GM18907 (cell line): ENCODE data around the gene FIG4.
A peak's percentile ranks its signal among the peaks of the same experiment; 100 is the strongest.
"Not testable (repeated sequence)": the region's sequence is repeated elsewhere in the genome, so short reads cannot be mapped to it uniquely, and the experiment has no call there.

ENCODE experiments used
- ATAC-seq: cut with Tn5 transposase; IDR thresholded peaks from one replicate; pipeline ENCODE4 v1.9.1; 2021; ENCODE audit warnings: mild to moderate bottlenecking, moderate library complexity; ENCODE audit not compliant: unreplicated experiment

FIG4 gene

DNA sequence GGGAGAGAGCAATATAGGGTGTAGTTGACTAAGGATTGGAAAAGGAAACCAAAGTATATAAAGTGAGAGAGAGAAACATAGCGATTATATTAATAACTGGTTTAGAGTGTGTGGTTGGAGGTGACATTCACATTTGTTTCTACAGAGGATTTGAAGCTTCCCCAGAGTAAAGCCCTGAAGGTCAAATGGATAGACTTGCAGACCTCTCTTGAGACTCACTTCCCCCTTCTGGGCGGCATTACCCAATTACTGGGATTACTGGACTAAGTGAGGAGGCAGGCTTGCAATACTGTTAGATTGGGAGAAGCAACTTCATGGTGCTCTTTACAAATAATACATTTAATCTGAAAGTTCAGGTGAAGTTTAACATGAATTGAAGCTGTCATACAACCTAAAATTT lies 10.7 kb downstream of the FIG4 start:
- no peak for ATAC-seq

DNA sequence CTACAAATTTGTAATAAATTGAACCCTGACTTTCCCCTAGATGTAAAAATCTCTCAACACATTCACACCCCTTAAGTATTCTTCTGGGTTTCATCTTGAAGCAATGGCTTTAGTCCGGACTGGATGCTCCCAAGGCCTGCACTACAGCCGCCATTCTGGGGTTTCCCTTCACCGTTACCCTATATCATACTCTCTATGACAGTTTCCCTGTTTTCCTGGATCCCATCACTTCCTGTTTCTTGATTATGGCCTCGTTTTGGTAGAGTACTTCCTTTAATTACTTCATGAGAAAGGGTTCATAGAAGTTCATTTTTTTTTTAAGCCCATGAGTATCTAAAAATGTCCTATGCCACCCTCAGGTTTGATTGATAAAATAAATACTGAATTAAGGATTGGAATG lies 11.7 kb downstream of the FIG4 start:
- ATAC-seq: no peak

DNA sequence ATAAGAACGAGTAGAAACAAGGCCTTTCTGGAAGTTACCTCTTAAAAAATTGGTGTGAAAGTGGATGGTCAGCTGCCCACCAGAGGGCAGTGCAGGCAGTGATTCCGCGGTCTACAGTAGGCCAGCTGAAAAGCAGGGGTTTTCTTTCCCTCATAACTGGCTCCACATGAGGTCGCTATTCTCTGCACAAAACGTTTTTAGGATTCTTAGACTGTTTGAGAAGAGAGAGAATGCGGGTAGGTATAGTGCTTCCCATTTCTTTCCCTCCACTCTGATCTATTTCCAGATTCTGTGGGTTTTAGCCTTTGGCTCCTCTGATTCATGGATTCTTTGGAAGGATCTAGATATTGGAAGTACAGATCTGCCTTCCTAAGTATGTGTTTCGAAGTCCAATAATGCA lies 14.2 kb downstream of the FIG4 start:
- ATAC-seq: peak; percentile 87

DNA sequence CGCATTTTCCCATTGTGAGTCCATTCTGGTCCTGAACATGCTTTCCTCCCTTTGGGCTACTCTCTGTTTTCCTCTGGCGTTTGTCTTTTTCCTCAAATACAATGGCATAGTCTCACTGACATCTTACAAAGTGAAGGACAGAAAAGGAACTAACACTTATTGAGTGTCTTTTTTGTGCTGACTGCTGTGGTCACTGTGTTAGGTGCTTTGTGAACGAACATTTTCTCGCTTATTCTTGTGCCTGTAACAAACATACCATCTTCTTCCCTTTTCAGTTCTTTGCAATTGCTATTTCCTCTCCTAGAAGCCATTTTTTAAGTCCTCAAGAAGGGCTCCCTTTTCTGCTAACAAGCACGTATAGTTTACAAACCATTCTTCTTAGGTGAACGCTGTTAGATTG lies 15.4 kb downstream of the FIG4 start:
- no peak for ATAC-seq

DNA sequence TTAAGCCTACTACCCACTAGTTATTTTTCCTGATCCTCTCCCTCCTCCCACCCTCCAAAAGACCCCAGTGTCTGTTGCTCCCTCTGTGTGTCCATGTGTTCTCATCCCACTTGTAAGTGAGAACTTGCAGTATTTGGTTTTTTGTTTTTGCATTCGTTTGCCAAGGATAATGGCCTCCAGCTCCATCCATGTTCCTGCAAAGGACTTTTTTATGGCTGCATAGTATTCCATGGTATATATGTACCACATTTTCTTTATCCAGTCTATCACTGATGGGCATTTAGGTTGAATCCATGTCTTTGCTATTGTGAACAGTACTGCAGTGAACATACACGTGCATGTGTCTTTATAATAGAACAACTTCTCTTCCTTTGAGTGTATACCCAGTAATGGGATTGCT lies 17.0 kb downstream of the FIG4 start:
- ATAC-seq: not testable (repeated sequence)

DNA sequence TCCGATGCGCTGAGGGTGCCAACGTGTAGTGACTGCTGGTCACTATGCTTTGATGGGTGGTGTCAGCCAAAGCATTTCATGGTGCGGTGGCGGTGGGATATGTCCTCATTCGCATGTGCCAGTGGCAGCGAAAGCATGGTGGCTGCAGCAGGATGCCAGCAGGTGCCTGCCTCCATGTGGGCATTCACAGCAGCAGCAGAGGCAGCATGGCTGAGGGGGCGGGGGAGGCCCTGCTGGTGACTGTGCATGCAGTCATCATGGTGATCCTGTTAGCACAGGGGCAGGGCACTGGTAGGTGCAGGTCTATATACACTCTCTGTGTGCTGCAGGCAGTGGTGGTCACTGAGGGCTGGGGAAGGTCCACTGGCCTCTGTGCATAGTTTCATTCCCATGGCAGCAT lies 22.0 kb downstream of the FIG4 start:
- ATAC-seq: no peak

DNA sequence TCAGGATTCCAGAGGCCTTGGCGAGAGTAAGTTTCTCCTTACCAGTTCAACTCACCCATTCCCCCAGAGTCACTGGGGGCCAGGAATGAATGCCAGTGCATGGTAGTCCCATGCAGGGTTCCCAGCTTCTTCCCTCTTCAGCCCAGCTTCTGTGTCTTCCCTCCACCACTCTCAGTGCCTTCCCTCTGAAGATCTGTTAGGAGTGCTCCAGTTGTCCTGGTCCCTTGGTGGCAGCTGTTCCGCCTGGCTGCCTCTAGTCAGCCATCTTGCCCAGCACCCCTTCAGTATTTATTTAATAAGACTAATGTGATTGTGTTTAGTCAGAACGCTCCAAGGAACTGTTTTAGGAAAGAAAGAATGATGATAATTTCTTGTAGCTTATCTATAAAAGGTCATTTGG lies 23.1 kb downstream of the FIG4 start:
- ATAC-seq: no peak

DNA sequence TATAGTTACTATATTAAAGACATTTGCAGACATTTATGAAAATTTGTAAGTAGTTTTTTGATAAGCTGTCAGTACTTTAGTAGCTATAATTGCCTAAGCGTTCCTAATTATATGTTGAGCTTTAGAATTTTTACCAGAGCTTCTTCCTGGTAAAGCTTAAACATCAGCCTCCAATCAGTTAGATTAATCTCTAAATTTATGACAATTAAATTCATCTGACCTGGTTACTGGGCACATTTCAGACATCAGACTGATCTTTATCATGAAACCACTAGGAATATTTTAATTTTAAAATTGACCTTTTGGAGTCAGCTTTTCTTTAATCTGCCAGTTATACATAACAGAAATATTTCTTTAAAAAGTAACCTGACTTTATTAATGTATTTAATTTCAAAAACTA lies 23.5 kb downstream of the FIG4 start:
- no peak for ATAC-seq

DNA sequence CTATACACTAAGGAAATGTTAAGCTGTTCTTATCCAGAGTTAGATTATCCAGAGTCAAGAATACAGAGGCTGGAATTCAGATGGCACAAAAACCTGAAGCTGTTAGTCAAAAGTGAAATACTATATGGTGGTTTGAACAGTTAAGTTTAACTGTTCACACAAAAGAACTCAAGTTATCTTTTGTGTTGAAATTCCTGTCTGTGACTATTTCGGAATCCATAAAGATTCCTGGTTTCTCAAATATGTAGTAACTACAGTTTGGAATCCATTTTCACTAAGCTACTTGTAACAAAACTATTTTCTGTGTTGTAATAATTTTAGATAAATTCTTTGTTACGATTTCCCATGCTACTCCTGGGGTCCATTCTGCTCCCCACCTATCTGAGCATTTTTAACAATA lies 24.5 kb downstream of the FIG4 start:
- ATAC-seq: no peak

DNA sequence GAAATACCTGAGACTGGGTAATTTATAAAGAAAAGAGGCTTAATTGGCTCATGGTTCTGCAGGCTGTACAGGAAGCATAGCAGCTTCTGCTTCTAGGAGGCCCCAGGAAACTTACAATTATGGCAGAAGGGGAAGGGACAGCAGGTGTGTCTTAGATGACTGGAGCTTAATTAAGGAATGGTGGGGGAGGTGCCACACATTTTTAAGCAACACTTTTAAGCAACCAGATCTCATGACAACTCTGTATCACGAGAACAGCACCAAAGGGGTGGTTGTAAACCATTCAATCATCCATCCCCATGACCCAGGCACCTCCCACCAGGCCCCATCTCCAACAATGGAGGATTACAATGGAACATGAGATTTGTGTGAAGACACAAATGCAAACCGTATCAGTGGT lies 26.9 kb downstream of the FIG4 start:
- no peak for ATAC-seq

DNA sequence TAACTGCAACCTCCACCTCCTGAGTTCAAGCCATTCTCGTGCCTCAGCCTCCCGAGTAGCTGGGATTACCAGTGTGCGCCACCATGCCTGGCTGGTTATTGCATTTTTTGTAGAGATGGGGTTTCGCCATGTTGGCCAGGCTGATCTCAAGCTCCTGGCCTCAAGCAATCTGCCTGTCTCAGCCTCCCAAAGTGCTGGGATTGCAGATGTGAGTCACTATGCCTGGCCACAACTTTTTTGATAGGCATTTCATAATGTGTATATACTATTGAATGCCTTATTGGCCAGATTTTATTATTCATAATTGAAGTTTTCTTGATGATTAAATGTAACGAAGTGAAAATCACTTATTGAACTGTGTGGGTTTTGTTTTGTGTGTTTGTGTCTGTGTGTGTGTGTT lies 27.9 kb downstream of the FIG4 start:
- no peak for ATAC-seq

DNA sequence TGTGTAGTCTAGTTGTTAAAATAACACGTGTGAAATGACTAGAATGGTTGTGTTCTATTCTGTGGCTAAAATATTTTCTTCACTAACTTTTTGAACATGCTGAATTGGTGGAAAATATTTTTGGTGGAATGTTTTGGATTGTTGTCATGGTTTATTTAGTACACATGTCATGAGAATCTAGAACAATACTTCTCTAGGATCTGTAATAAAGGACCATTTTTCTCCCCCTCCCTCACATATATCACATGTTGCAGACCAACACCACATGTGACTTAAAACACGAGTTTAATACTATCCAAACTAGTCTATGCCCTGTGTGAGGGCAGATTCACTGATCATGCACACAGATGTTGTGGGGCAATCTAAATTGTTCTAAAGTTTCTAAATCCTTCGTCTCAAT lies 29.2 kb downstream of the FIG4 start:
- ATAC-seq: no peak

DNA sequence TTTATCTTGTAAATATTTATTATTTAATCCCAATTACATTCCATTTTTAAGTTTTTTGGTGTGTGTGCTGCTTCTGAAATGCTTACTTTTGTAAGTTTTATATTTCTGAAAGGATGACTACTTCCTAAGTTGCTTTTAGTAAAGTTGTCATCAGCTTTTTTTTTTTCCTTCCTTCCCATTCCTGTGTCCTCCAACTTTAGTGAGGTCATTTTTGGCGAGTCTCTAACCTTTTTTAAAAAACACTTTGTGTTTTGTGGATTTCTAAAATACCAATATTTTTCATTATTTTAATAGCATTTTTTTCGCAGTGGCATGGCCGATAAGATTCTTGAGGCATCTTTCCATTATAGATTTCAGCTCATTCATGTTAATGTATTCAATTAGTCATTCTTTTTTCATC lies 30.9 kb downstream of the FIG4 start:
- ATAC-seq: no peak

DNA sequence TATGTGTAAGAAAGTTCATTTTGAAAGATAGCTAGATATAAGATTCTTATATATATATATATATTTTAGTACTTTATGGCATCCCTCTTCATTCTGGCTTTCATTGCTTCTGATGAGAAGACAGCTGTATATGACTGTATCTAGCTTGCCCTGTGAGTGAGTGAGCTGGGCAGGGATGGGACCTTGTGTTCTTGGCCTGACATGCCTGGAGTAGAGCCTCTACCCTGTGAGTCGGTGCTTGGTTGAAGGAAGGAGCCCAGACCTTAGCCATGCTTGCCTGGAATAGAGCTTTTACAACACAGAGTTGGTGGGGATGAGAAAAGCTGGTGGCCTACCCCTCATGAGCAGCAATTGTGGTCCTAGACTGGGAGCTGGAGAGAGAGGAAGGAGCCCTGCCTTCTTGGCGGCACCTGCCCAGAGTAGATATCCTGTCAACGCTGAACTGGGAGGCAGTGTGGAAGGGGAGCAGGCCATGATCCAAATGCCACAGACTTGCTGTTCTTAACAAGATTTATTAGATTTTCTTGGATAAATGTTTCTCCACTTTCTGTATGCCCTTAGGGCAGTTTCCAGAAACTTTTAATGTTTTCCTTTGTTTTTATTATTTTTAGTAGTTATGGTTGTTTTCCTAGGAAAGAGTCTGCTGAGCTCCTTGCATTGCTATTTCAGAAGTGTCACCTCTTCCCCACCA lies 31.6 kb downstream of the FIG4 start:
- no peak for ATAC-seq

DNA sequence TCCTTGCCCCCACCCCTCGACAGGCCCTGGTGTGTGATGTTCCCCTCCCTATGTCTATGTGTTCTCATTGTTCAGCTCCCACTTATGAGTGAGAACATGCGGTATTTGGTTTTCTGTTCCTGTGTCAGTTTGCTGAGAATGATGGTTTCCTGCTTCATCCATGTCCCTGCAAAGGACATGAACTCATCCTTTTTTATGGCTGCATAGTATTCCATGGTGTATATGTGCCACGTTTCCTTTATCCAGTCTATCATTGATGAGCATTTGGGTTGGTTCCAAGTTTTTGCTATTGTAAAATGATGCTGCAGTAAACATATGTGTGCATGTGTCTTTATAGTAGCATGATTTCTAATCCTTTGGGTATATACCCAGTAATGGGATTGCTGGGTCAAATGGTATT lies 34.2 kb downstream of the FIG4 start:
- ATAC-seq: not testable (repeated sequence)

DNA sequence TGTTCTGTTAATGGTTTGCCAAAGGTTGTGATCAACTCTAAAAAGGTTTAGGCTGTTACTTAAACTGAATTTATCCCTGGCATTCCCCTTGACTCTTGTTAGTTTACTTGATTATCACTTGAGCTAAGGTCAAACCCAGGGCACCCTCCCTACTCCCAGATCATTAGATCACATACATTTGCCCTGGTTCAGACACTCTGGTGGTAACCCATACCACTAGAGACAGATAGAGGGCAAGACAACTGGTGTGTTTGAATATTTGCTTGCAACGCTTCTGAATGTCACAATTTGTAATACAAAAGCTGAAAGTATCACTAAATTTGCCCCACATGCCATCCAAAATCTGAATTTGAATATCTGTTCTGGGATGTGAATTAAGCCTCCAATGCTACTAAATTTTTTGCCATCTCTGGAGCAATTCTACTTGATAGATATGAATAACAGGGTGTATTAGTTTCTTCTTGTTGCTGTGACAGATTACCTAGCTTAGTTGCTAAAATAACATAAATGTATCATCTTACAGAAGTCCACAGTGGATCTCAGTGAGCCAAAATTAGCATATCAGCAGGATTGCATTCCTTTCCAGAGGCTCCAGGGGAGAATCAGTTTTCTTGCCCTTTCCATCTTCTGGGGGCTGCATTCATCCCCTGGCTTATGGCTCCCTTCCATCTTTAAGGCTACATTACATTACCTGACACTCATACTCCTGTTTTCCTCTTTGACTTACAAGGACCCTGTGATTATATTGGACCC lies 45.4 kb downstream of the FIG4 start:
- ATAC-seq: no peak

DNA sequence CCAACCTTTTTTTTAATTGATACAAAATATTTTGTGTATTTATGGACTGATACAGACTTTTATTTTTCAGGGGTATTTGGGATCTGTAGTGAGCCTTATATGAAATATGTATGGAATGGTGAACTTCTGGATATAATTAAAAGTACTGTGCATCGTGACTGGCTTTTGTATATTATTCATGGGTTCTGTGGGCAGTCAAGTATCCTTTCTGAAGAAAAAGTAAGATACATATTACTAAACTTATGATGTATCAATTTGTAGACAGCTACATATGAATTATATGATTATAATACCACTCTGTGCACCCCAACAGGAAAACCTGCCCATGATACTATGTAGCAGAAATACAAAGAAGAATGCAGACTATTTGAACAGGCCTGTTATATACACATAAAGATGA lies 47.2 kb downstream of the FIG4 start:
- no peak for ATAC-seq

DNA sequence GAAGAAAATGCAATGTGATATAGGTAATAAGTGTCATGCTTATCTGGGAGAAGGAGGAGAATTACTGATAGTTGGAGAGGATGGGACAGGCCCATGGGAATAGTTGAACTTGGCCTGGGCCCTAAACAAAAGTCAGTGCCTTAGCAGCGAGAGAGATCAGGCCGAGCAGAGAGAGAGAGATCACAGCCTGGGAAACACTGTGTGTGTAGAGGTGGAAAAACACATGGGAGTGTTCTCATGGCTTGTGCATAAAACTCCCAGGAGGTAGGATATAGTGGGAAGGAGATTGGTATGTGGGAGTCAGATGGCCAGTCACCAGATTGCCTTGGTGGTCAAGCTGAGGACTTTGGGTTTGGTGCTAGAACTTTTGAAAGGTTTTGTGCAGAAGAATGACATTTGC lies 47.6 kb downstream of the FIG4 start:
- ATAC-seq: no peak

DNA sequence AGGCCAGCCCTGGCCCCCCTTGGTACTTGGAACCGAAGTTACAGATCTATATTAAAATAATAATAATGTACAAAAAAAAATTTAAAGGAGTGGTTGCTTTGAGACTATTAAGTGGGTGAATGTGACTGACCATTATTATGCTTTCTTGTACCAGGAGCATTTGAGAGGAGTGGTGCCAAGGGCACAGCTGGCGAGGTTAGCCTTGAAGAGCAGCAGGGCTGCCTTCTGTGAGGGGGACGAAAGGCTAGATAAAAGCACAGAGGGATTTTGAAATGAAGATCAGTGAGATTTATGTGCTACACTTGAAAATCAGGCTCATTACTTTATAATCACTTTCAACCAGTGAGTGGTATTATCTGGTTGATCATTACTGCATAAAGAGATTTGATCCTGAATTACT lies 48.6 kb downstream of the FIG4 start:
- ATAC-seq: no peak

DNA sequence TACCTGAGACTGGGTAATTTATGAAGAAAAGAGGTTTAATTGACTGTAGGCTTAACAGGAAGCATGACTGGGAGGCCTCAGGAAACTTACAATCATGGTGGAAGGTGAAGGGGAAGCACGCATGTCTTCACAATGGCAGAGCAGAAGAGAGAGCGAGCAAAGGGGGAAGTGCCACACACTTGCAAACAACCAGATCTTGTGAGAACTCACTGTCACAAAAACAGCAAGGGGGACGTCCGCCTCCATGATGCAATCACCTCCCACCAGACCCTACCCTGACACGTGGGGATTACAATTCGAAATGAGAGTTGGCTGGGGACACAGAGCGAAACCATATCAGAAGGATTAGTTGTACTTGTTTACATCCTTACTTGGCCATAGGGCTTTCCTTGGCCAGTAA lies 49.7 kb downstream of the FIG4 start:
- no peak for ATAC-seq

DNA sequence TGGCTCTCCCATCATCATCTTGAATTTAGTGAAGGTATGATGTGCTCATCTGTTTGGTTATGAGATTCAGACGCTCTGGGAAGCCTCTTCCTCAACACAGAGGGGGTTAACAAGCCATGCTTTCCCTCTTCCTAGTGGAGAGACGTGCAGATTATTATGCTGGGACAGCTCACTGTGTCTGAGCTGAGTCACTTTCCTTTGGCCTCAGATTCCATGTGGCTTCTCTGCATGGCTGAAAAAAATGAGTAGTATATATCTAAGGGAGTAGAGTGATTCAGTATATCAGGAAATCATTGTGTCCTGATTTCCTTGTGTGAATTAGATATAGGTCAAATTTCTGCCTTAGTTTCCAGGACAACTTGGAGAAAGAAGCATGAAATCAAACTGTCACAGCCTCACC lies 52.6 kb downstream of the FIG4 start:
- ATAC-seq: no peak

DNA sequence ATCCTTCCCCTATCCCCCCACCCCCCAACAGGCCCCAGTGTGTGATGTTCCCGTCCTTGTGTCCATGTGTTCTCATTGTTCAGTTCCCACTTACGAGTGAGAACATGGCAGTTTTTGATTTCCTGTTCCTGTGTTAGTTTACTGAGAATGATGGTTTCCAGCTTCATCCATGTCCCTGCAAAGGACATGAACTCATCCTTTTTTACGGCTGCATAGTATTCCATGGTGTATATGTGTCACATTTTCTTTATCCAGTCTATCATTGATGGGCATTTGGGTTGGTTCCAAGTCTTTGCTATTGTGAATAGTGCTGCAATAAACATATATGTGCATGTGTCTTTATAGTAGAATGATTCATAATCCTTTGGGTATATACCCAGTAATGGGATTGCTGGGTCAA lies 53.7 kb downstream of the FIG4 start:
- ATAC-seq: not testable (repeated sequence)

DNA sequence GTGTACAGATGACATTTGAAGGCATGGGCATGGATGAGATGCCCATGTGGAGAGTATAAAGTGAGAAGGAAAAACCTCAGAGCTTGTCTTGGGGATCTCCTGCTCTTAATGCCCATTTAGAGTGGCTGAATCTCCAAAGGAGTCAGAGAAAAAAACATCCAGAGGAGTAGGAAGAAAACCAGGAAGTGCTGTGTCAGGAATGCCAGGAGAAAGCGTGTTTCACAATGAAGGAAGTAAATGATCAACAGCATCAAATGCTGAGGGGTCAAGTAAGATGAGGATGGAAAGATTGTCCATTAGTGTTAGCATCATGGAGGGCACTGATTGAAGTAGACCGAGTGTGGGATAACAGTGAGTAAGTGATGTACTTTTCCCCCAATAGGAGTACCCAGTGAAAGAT lies 56.1 kb downstream of the FIG4 start:
- ATAC-seq: no peak
